ENCODE data around the gene AMIGO3.

The AMIGO3 gene

GRCh38 chr3:49725906-49726681 lies 6.6 kb upstream of the AMIGO3 start:
- DNase-seq (ENCODE audit: low read depth) = no peak

GRCh38 chr3:49724586-49724985 lies 5.1 kb upstream of the AMIGO3 start:
- no peak for DNase-seq (ENCODE audit: low read depth)

DNA sequence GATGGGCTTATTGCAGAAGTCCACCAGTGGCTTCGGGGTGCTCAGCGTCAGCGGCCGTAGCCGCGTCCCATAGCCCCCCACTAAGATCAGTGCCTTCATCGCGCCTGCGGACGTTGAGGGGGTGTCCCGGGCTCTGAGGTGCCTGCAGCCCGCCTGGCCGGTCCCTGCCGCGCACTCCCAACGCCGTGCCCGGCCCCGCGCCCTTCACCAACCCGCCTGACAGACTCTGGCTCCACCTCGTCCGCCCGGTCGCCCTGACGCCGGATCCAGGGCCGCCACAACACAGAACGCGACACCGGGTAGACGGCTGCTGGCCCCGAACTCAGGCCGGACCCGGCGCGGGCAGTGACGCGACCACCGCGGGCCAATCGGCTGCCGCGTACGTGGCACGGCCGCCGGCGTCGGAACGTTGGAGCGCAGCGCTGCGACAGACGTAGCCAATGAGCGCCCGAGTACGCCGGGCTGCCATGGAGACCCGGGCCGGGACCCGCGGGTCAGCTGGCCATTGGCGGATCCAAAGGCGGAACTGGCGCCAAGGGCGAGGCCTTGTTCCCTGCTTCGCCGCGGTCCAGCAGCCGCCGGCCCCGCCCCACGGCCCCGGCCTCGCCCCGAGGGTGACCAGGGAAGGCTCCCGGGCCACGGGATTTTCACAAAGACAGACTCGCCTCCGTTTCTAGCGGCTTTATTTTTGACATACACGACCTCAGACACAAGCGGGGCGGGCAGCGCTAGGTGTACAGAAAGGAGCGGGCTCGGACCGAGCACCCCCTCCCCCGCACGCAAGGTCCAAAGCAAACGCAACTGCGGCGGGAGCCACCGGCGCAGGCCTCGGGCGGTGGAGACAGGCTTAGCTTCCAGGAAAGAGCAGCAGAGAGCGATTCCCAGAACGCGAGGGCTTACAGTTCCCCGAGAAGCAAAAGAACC lies 4.4 kb upstream of the AMIGO3 start, which contains the start of gene GMPPB:
TSS of gene GMPPB (minus strand) at position 324 of the 924 bp plus-strand sequence. CDS start at position 99, 225 bp downstream.
- DNase-seq (ENCODE audit: low read depth) = peak; percentile 90

- DNase-seq (ENCODE audit: low read depth) = peak; percentile 33
Observed at GRCh38 chr3:49723296-49723627, 3.8 kb upstream of the AMIGO3 start.

- no peak for DNase-seq (ENCODE audit: low read depth)
Observed at GRCh38 chr3:49722896-49723295, 3.4 kb upstream of the AMIGO3 start.

DNA sequence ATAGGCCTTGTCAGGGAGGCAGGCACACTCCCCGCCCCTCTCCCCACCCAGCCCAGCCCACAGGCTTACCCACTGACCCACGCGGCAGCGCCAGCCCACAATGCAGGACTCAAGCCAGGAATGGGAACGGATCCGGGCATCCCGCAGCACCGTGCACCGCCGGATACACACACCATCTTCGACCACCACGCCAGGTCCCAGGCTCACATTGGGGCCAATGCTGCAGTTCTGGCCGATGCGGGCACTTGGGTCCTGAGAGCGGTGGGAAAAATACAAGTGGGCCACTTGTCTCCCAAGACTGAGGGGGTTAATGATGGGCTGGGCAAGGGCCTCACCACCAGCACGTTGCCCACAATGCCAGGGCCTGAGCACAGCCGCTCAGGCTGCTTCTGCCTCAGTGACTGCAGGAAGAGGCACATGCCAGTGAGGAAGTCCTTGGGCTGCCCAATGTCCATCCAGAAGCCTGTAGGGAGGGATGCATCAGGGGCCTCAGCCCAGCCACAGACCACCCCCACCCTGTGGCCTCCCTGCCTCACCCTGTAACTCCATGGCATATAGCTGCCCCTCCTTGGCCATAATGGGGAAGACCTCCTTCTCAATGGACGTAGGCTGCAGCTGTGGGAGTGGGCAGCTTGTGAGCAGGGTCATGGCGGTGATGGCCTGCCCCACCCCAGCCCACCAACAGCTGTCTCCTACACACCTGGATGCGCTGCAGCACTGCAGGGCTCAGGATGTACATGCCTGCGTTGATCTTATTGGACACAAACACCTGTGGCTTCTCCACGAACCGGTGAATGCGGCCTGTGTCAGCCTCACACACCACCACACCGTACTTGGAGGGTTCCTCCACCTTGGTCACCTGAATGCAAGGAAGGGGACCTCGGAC lies 2.7 kb upstream of the AMIGO3 start:
- no peak for DNase-seq (ENCODE audit: low read depth)

DNA sequence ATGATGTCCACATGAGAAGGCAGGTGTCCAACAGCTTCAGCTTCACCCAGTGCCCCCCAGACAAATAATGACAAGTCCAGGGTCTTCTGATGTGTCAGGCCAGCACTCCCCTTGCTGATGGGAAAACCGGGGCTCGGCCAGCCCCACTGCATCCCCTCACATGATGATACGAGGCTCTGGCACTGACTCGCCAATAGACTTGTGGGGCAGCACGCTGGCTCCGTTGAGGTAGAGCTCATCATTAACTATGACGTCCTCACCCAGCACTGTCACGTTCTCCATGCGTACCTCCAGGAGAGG lies 2.1 kb upstream of the AMIGO3 start:
- no peak for DNase-seq (ENCODE audit: low read depth)

DNA sequence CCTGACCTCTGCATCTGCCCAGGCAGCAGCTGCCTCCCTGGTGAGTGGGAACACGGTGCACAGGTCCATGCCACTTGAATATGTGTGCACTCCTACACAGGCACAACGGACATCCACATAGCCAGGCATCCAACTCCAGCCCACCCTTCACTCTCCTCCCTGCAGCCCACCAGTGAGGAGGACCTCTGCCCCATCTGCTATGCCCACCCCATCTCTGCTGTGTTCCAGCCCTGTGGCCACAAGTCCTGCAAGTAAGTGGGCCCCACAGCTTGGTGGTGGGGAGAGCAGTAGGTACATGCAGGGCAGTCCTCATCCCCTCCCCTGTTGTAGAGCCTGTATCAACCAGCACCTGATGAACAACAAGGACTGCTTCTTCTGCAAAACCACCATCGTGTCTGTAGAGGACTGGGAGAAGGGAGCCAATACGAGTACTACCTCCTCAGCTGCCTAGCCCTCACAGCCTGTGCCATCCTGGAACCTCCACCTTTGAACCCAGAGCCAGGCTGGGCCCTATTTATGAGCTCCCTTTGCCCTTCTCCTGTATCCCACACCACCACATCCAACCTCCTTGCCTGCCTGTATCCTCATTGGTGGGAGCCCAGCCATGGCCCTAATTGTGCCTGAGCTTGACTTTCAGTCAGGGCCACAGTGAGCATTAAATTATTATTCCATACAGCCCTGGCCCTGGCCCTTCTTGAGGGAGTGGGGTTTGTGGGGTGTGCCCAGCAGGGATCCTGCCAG lies 1.5 kb upstream of the AMIGO3 start:
- DNase-seq (ENCODE audit: low read depth) = no peak

- DNase-seq (ENCODE audit: low read depth) = no peak
Observed at GRCh38 chr3:49718858-49719213, 648 bp downstream of the AMIGO3 start.

GRCh38 chr3:49717959-49718857 lies 1.3 kb downstream of the AMIGO3 start:
- DNase-seq (ENCODE audit: low read depth) = no peak

DNA sequence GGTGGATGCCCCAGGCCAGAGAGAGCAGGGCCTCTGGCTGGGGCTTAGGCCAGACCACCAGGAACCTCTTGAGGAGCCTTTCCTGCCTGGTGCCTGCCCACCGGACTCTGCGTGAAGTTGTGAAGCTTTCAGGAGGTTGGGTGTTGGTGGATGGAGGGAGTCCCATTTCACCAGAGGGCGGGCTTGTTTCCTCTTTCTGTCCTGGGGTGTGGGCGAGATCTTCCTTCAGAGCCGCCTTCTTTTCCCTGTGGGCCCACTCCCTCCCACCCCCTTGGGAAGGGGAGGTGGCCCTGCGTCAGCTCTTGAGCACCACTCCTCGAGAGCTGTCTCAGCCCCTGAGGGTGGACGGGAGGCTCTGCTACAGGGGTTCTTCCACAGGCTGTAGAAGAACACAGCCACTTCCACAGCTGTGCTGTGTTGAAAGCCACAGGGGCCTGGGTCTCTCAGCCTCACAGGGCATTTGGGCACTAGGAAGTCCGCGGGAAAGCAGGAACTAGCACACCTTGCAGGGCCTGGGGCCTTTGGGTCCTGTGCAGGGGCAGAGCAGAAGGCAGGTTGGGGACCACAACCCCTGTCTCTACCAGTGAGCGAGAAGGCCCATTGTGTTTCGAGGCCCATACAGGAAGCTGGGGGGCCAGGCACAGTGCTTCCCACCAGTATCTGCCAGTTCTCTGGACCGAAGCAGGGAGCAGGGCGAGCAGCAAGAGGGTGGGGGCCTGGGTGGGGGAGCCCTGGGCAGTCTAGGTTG lies 2.1 kb downstream of the AMIGO3 start:
- DNase-seq (ENCODE audit: low read depth) = no peak

DNA sequence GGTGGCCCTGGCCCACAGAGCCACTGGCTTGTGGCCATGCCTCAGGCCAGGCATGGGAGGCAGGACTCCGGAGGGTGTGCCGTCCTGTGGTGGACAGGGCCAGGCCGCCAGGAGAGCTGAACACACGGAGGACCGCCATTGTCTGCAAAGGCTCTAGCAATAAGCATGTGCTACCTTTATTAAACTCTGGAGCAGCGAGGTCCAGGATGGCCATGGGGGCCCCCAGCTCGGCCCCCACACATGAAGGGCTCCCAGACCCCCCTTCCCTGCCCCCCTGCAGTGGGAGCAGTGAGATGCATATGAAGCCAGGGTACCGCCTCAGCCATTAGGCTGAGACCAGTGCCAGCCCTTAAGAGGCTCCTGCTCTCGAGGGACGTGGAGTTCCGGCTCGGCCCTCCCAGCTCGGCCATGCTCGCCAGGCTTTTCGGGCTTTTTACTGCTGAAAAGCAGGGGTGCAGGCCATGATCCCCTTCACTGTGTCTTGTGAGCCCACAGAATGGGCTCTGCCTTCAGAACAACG lies 2.7 kb downstream of the AMIGO3 start:
- no peak for DNase-seq (ENCODE audit: low read depth)

GRCh38 chr3:49716169-49716568 lies 3.3 kb downstream of the AMIGO3 start:
- DNase-seq (ENCODE audit: low read depth) = no peak

DNA sequence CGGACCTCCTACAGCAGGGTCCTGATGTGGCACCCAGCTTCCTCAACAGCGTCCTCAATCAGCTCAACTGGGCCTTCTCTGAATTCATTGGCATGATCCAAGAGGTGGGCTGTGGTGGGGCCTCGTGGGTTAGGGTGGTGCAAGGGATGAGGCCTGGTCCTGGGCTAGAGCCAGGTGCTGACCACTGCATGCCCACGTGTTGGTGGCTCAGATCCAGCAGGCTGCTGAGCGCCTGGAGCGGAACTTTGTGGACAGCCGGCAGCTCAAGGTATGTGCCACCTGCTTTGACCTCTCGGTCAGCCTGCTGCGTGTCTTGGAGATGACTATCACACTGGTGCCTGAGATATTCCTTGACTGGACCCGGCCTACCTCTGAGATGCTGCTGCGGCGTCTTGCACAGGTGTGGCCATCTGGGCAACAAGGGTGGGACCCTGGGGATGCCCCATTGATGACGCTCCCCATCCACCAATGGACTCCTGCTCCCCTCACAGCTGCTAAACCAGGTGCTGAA lies 3.8 kb downstream of the AMIGO3 start:
- DNase-seq (ENCODE audit: low read depth) = no peak

GRCh38 chr3:49714728-49715550 lies 4.5 kb downstream of the AMIGO3 start:
- DNase-seq (ENCODE audit: low read depth) = no peak

DNA sequence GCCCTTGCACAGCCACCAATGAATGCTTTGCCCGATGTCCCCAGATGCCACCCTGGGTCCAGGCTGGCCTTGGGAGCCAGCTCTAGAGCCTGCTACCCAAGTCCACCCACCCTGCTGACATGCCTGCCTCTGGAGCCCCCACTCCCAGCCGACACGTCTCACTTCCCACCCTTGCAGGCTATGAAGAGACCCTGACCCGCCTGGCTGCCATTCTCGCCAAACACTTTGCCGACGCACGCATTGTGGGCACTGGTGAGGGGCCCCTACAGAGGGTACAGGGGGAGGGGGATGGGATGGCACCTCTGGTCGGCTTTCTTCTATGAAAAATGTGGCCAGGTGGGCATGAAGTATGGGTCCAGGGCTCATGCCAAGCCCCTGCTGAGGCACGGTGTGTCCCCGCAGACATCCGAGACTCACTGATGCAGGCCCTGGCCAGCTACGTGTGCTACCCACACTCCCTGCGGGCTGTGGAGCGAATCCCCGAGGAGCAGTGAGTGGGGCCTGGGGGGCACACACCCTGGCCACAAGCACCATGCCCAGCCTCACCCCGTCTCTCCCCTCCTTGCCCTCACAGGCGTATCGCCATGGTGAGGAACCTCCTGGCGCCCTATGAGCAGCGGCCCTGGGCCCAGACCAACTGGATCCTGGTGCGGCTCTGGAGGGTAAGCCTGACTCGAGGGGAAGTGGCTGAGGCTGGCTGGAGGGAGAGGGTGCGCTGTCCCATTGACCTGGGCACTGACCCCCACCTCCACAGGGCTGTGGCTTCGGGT lies 6.0 kb downstream of the AMIGO3 start:
- DNase-seq (ENCODE audit: low read depth) = no peak

- DNase-seq (ENCODE audit: low read depth) = no peak
Observed at GRCh38 chr3:49712631-49713317, 6.7 kb downstream of the AMIGO3 start.
